GM20431 (cell line): ENCODE data around the gene ELAVL2.

Experiments used
- in situ Hi-C: fragments of 300-500 bp; cut with MseI, MboI; formaldehyde crosslinking; loops from one replicate; pipeline ENCODE4 v1.15.0; 2020; ENCODE audit warnings: low sequenced_read_pairs; ENCODE audit not compliant: unreplicated experiment

The ELAVL2 gene

DNA sequence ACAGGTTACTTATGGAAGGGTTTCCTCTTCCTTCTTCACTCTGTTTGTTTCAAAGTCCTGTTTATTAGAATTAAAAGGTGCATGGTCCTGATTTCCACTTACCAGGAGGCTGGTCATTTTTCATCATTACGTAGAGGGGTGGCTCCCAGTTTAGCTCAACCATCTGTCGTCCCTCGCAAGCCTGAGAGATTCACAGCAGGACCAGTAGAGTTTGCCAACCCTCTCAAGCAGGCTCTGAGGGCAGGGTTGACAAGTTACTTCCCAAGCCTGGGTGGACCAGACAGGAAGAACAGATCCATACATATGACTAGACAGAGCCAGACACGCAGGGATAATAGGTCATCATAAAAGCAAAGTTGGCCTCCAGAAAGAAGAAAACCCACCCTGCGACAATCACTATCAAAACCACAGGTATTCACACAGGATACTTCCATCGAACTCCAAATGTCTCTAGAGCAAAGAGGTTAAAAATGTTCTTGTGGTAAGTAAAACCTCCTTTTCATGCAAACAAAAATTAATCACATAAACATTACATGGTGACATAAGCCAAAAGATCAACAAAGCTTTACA is 151.9 kb downstream of the ELAVL2 start:
- in situ Hi-C loops = no loop called here

GRCh38 chr9:23672151-23672550 is 153.9 kb downstream of the ELAVL2 start:
- in situ Hi-C loops = no loop called here

DNA sequence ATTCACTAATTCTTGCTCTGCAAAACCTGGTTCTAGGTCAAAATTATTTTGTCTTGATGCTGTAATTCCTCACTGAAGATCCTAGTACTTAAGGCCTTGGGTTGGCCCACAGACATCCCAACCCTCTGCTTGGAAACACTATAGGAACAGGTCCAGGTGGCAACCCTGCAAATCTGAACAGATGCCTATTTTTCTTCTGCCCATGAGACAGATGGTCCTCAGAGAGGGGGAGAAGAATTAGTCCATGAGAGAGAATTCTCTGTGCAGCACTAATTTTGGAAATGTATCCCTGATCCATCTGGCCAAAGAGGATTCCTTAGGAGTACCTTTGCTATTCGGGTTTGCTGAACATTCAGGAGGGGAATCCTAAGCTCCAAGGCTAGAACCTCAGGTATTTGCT is 156.3 kb downstream of the ELAVL2 start:
- in situ Hi-C loops = no loop called here

DNA sequence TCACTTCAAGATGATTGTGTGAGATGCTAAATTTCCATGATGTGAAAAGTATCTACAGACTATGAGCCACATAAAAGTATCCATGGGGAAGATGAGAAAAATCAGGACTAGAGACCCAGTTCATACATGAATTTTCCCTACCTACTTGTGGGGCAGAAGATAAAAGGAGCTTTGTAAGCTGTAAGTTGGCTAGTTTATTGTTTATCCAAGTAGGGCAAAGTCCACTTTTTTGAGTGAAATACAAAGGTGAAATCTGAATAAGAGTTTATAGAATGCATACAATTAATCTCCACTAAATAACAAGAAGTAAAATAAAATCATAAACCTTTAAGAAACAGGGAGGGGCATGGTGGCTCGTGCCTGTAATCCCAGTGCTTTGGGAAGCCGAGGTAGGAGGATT is 160.4 kb downstream of the ELAVL2 start:
- in situ Hi-C loops = no loop called here

DNA sequence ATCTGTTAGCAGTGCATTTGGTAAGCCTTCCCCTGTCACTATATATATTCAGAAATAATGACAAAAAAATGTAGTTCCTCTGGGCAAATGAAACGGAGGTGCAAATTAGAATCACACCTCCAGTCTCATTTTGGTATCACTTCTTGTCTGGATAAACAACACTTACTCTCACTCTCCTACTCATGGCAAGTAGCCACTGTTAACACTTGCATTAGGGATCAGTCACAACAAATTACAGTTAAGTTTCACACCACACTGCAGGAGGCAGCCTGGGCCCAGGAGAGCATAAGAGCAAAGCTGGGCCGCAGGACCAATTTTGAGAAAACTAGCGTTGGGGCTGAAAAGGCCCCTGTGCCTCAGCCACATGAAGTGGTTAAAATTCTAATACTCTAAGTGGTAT is 161.0 kb downstream of the ELAVL2 start:
- in situ Hi-C loops = no loop called here

GRCh38 chr9:23663946-23664345 is 162.1 kb downstream of the ELAVL2 start:
- in situ Hi-C loops = no loop called here

DNA sequence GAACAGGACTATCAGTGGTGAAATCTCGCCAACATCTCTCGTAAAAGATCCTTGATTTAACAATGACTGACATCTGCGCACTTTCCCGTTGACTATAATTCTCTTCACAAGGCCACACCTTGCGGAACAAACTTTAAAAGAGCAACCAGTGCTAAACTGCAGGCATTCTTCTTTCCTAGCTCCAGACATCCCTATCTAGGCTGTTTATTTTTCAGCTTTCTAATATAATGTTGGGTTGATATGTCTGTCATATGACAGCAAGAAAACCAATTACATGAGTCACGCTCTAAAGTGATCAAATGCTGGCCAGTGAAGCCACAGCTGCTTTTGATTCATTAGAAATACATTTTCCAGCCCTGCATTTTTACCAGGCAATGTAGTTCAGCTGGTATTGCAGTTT is 162.5 kb downstream of the ELAVL2 start:
- in situ Hi-C loops = no loop called here

- in situ Hi-C loops = no loop called here
Measured at GRCh38 chr9:23663125-23663524, 162.9 kb downstream of the ELAVL2 start.

- in situ Hi-C loops = no loop called here
Measured at GRCh38 chr9:23662320-23662719, 163.7 kb downstream of the ELAVL2 start.

GRCh38 chr9:23659346-23660006 is 166.6 kb downstream of the ELAVL2 start:
- in situ Hi-C loops = no loop called here

DNA sequence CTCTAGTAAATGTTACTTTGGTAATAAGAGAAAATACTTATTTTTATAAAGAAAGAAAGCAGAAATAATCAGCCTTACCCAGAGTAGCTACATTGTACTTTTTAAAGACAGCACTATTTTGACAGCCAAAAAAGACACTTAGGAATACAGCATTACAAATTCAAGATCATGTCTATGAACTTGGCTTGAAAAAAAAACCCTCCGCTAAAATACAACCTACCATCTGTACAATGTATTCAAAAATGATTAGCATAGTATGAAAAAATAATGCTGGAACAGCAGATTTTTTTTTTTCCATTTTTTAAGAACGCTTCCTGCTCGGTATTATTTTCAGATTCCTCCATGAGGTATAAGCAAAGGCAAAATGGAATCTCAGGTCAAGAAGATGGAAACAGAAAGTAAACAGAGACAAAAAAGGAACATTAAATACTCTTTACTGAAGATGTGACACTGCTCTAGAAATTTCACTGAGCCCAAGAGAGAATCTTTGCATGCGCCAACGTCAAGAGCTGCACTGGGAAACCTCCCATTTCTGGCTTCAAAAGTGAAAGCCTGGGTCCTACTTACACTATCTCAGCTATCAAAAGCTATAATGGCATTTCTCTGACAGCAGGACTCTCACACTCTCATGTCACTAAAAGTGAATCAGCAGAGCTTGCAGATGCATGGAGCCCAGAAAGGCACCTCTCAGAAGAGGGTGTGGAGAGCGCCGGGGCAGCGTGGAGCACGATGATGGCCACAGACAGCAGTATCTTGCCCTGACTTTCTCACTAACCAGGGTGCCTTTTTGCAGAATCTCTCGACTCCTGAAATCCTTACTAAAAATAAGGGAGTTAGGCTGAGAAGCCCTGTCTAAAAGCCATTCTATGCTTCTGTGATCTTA is 167.4 kb downstream of the ELAVL2 start:
- in situ Hi-C loops = no loop called here

DNA sequence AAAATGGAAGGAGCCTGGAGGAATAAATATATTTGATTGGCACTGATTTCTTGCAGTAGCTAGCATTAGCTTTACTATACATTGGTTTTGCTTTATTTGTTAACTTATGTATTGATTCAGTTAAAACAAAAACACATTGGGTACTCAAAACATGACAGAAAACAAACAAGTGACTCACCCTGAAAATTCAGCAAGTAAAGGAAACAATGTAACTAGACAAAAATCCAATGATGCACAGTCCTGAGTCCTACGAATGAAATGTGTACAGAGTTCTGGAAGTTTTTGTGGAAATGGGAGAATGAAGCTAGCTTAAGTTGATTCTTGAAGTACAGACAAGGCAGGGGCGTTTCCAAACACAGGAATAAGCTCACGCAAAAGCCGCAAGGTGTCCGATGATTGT is 175.0 kb downstream of the ELAVL2 start:
- in situ Hi-C loops = no loop called here

GRCh38 chr9:23648651-23649050 is 177.4 kb downstream of the ELAVL2 start:
- in situ Hi-C loops = no loop called here

DNA sequence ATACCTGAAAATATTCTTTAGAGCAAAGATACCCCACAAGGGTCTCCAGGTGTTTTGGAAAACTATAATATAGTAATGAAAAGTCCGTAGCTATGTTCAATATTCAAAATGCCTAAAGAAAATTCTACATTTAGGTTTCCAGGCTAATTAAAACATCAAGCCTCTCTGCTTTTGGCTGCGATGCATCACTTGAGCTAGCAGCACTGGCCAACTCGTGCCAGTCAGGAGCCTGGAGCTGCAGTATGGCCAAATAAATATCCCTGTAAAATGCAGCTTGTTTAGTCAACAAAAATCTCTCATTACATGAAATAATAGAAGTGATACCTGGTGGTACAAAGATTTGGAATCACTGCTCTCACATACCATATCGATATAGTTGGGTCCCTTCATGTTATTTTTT is 181.1 kb downstream of the ELAVL2 start:
- in situ Hi-C loops = no loop called here

GRCh38 chr9:23644326-23644725 is 181.7 kb downstream of the ELAVL2 start:
- in situ Hi-C loops = no loop called here

DNA sequence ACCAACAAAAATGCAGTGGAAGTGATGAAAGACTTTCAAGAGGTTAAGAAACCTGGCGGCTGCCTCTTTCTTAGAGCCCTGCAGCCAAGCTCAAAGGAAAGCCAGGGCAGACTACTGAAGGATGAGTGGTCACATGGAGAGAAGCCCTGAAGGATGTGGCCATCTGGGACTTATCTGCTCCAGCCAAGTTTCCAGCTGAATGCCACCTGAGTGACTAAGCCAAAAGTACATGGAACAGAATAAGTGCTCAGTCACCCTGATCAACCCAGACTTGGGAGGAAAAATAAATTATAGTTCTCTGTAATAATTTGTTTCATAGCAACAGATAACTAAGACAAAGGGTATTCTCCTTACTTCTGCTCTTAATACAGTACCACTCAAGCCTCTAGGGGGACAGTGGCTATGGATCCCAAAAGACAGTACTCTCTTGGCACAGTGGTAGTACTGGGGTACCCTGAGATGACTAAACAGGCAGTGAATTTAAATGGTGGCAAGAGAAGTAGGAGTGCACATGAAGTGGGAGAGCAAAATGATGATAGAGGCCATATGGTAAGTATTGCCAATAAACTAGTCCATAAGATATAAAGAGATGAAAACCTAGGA is 182.3 kb downstream of the ELAVL2 start:
- in situ Hi-C loops = no loop called here
